ENCODE results near the gene COL2A1. TPM values are rescaled to one million over a fixed set of nuclear protein-coding genes. Genes with fewer than 3 reads are reported as not detected.

COL2A1 gene
- total and polyA plus RNA-seq, 2 donors (not counting 3 experiments of a cell fraction or from before 2014, with no cell fraction given) = not detected

- FAIRE-seq = no peak
- ChIA-PET CTCF (interaction anchor here (0.6 to 5.9 kb wide), 4 partner anchors 12 to 217 kb away, joined by 5 to 56 read pairs (median 21); no protein-coding TSS in a partner anchor), POLR2A (no interaction called here)
- H3K9me3 ChIP-seq (replicated peaks; ENCODE audit: control insufficient read depth, insufficient read depth, low read length) = no peaks in the 10 kb centered on the region
- H3K9ac ChIP-seq (replicated peaks; ENCODE audit: extremely low read depth, insufficient read depth, low read length) = no peak overlapping the region
- no peaks in the 10 kb centered on the region for H3K79me2 ChIP-seq (ENCODE audit: control insufficient read depth, insufficient read depth, low read length)
- TF ChIP-seq, protein P1, sequence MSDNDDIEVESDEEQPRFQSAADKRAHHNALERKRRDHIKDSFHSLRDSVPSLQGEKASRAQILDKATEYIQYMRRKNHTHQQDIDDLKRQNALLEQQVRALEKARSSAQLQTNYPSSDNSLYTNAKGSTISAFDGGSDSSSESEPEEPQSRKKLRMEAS (IDR thresholded peaks at IDR 0.05; ENCODE audit: insufficient read depth, insufficient read length) = no peak
- TF ChIP-seq MYC (IDR thresholded peaks at IDR 0.05; ENCODE audit: low read depth, low read length) = no peak
- TF ChIP-seq EZH2 (IDR thresholded peaks at IDR 0.05; ENCODE audit: borderline replicate concordance, low read depth, low read length, severe bottlenecking) = no peak
- no peak for TF ChIP-seq CTCF (IDR thresholded peaks at IDR 0.05; ENCODE audit: extremely low read depth in 1 of 2, insufficient read depth in 1 of 2, low read depth in 1 of 2, low read length in 2 of 2)
- no peak for TF ChIP-seq FOS (IDR thresholded peaks at IDR 0.05; ENCODE audit: borderline replicate concordance, insufficient read depth, low read length)
- no peak for TF ChIP-seq JUN (IDR thresholded peaks at IDR 0.05; ENCODE audit: borderline replicate concordance, insufficient read depth, insufficient read length, low read depth)
- no peak for TF ChIP-seq POLR2A (IDR thresholded peaks at IDR 0.05; ENCODE audit: low read depth, low read length)
- TF ChIP-seq POLR2AphosphoS5 (IDR thresholded peaks at IDR 0.05; ENCODE audit: insufficient read depth, low read depth, low read length) = no peak
- no peak for TF ChIP-seq GATA2 (IDR thresholded peaks at IDR 0.05; ENCODE audit: insufficient read depth, insufficient read length, low read depth, low read length)
- no TSS peak for BruUV-seq (replicated peaks)
- peaks cover 0 to 2% of the 10 kb centered on the region in 2 experiments for H3K36me3 ChIP-seq (ENCODE audit: control insufficient read depth in 2 of 2, extremely low read depth in 1 of 2, insufficient read depth in 2 of 2, low read length in 2 of 2)
- intact Hi-C loops (cut with micrococcal nuclease) (loop anchor here (10.0 kb wide), 1 partner anchor 649 kb away; no protein-coding TSS in a partner anchor), dilution Hi-C loops (cut with MboI; ENCODE audit: extremely low pct_ligation_motif_present, low sequenced_read_pairs) (no loop called here)
- H3K27me3 ChIP-seq (ENCODE audit: control insufficient read depth in 2 of 2, insufficient read depth in 2 of 2, low read length in 2 of 2) = peaks cover 0 to 4% of the 10 kb centered on the region in 2 experiments
- H3K4me3 ChIP-seq (replicated peaks in 1 of 3; ENCODE audit: insufficient read depth in 1 of 3, low read depth in 1 of 3, low read length in 3 of 3) = no peak overlapping the region
- no peak overlapping the region for H3K27ac ChIP-seq (ENCODE audit: insufficient read depth, low read depth, low read length)
- peak; percentile 8 for DNase-seq (ENCODE audit: low read depth, low spot score)
- H3K4me1 ChIP-seq (ENCODE audit: control insufficient read depth, extremely low read depth, insufficient read depth, low read length) = peaks cover 7% of the 10 kb centered on the region
- no peak overlapping the region for H2AFZ ChIP-seq (ENCODE audit: low read depth, low read length)
- H3K9me1 ChIP-seq (replicated peaks; ENCODE audit: control insufficient read depth, extremely low read depth, insufficient read depth, low read length) = no peaks in the 10 kb centered on the region
- no peaks in the 10 kb centered on the region for H4K20me1 ChIP-seq (replicated peaks; ENCODE audit: control insufficient read depth, extremely low read depth, insufficient read depth, low read length)
- no peak overlapping the region for H3K4me2 ChIP-seq (ENCODE audit: insufficient read depth, low read length)
Measured at GRCh38 chr12:47965581-47965980, 38.7 kb downstream of the COL2A1 start.

All from endothelial cell of umbilical vein (primary cell).